B cell (primary cell): ENCODE measurements around the gene ZBTB16.

Source experiments
- EZH2 ChIP-seq: IDR thresholded peaks from 2 replicates; pipeline ENCODE4 v1.6.1; 2012; ENCODE audit warnings: borderline replicate concordance, low read depth, mild to moderate bottlenecking, moderate library complexity, low read length; ENCODE audit not compliant: insufficient read depth, poor library complexity, severe bottlenecking
- TF ChIP-seq, protein P1 (sequence below): fragments of 200-600 bp; IDR thresholded peaks from one replicate; pipeline ENCODE4 v1.8.0; 2022; ENCODE audit warnings: antibody characterized with exemption, mild to moderate bottlenecking

DNA sequence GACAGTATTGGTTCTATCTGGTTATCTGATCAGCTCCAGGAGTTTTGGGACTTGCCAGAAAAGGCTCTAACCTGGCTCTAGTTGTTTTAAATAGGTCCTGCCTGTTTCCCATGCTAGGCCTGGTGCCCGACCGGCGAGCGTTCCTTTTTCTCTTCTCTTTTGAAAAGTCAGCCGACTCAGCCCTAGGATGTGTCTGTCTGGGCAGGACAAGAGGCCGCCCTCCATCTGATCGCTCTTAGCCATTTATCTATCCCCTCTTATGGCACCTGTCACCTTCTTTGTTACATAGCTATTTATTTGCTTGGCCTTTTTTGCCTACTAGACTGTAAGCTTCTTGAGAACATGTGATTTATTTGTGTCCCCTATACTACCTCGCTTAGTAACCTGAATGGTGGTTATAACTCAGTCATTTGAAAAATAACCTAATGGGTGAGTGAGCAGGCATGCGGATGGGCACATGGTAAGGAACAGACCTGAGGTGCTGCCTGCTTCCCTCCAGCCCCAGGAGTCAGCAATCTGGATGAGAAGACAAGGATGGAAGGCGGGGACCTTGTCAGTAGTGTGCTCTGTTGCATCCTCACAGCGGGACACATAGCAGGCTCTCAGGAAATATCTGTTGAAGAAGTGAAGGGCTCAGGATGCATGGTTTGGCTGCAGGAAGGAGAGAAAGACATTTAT is 108.4 kb downstream of the ZBTB16 start:
- TF ChIP-seq, protein P1, sequence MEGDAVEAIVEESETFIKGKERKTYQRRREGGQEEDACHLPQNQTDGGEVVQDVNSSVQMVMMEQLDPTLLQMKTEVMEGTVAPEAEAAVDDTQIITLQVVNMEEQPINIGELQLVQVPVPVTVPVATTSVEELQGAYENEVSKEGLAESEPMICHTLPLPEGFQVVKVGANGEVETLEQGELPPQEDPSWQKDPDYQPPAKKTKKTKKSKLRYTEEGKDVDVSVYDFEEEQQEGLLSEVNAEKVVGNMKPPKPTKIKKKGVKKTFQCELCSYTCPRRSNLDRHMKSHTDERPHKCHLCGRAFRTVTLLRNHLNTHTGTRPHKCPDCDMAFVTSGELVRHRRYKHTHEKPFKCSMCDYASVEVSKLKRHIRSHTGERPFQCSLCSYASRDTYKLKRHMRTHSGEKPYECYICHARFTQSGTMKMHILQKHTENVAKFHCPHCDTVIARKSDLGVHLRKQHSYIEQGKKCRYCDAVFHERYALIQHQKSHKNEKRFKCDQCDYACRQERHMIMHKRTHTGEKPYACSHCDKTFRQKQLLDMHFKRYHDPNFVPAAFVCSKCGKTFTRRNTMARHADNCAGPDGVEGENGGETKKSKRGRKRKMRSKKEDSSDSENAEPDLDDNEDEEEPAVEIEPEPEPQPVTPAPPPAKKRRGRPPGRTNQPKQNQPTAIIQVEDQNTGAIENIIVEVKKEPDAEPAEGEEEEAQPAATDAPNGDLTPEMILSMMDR, result no peak
- no peak for TF ChIP-seq EZH2
